H9 (cell line): Measurements from ENCODE around the gene IGSF3. TPM values are rescaled to one million over a fixed set of nuclear protein-coding genes. Genes with fewer than 3 reads are reported as not detected.
A peak's percentile ranks its signal among the peaks of the same experiment; 100 is the strongest.

ENCODE experiments used
- DNase-seq: peaks from one replicate; pipeline ENCODE4 v3.0.0-alpha.2; 2017
- H2AFZ ChIP-seq: one replicate; pipeline ENCODE4 v1.6.1; 2013; ENCODE audit warnings: mild to moderate bottlenecking, low read length, control low read depth, moderate library complexity
- H2AK5ac ChIP-seq: 2 replicates; pipeline ENCODE4 v1.6.1; 2013; ENCODE audit warnings: low read length, control low read depth, mixed read lengths; ENCODE audit not compliant: insufficient read length
- H2BK120ac ChIP-seq: one replicate; pipeline ENCODE4 v1.6.1; 2013; ENCODE audit warnings: low read depth, mild to moderate bottlenecking, low read length, control low read depth, inconsistent platforms; ENCODE audit not compliant: poor library complexity, severe bottlenecking
- H2BK12ac ChIP-seq: 2 replicates; pipeline ENCODE4 v1.6.1; 2013; ENCODE audit warnings: low read length, control low read depth, mixed read lengths, low read depth; ENCODE audit not compliant: insufficient read length
- H2BK15ac ChIP-seq: 2 replicates; pipeline ENCODE4 v1.6.1; 2013; ENCODE audit warnings: low read depth, low read length, control low read depth
- H2BK20ac ChIP-seq: one replicate; pipeline ENCODE4 v1.6.1; 2013; ENCODE audit warnings: low read depth, mild to moderate bottlenecking, low read length, control low read depth, inconsistent platforms; ENCODE audit not compliant: poor library complexity, severe bottlenecking
- H2BK5ac ChIP-seq: 2 replicates; pipeline ENCODE4 v1.6.1; 2013; ENCODE audit warnings: low read length, control low read depth, mixed read lengths; ENCODE audit not compliant: insufficient read length
- H3K14ac ChIP-seq: 2 replicates; pipeline ENCODE4 v1.6.1; 2013; ENCODE audit warnings: low read length, control low read depth; ENCODE audit not compliant: insufficient read depth
- H3K18ac ChIP-seq: 2 replicates; pipeline ENCODE4 v1.6.1; 2013; ENCODE audit warnings: low read depth, mild to moderate bottlenecking, mixed read lengths, low read length, control low read depth; ENCODE audit not compliant: insufficient read length
- H3K23ac ChIP-seq: 2 replicates; pipeline ENCODE4 v1.6.1; 2013; ENCODE audit warnings: low read length, control low read depth, mixed read lengths, low read depth; ENCODE audit not compliant: insufficient read length
- H3K23me2 ChIP-seq: 2 replicates; pipeline ENCODE4 v1.6.1; 2013; ENCODE audit warnings: low read depth, mild to moderate bottlenecking, mixed read lengths, low read length, control low read depth; ENCODE audit not compliant: insufficient read length, poor library complexity, severe bottlenecking
- H3K27ac ChIP-seq: 2 replicates; pipeline ENCODE4 v1.5.1; 2013; ENCODE audit warnings: low read length, control low read depth, mixed read lengths, low read depth; ENCODE audit not compliant: insufficient read length
- H3K27me3 ChIP-seq: 2 replicates; pipeline ENCODE4 v1.6.1; 2013; ENCODE audit warnings: low read length, control low read depth, inconsistent platforms; ENCODE audit not compliant: insufficient read depth
- H3K4ac ChIP-seq: 2 replicates; pipeline ENCODE4 v1.6.1; 2013; ENCODE audit warnings: low read depth, mild to moderate bottlenecking, control low read depth, inconsistent platforms, low read length, moderate library complexity
- H3K4me1 ChIP-seq: 2 replicates; pipeline ENCODE4 v1.6.1; 2013; ENCODE audit warnings: low read length, control low read depth, inconsistent platforms; ENCODE audit not compliant: insufficient read depth
- H3K4me2 ChIP-seq: 2 replicates; pipeline ENCODE4 v1.6.1; 2013; ENCODE audit warnings: low read length, control low read depth, mixed read lengths; ENCODE audit not compliant: insufficient read length, insufficient read depth
- H3K56ac ChIP-seq: 2 replicates; pipeline ENCODE4 v1.6.1; 2013; ENCODE audit warnings: low read depth, mild to moderate bottlenecking, mixed read lengths, low read length, control low read depth; ENCODE audit not compliant: insufficient read length
- H3K79me1 ChIP-seq: 2 replicates; pipeline ENCODE4 v1.6.1; 2013; ENCODE audit warnings: low read depth, mild to moderate bottlenecking, moderate library complexity, low read length, control low read depth, inconsistent platforms; ENCODE audit not compliant: insufficient read depth, poor library complexity, severe bottlenecking
- H3K79me2 ChIP-seq: 2 replicates; pipeline ENCODE4 v1.6.1; 2013; ENCODE audit warnings: low read length, control low read depth, inconsistent platforms; ENCODE audit not compliant: insufficient read depth
- H3K9ac ChIP-seq: 2 replicates; pipeline ENCODE4 v1.6.1; 2013; ENCODE audit warnings: low read length, control low read depth, mixed read lengths; ENCODE audit not compliant: insufficient read length; ENCODE audit errors: extremely low read depth
- H3K9me3 ChIP-seq: one replicate; pipeline ENCODE4 v1.6.1; 2013; ENCODE audit warnings: low read depth, low read length, inconsistent platforms; ENCODE audit not compliant: control insufficient read depth
- H3T11ph ChIP-seq: one replicate; pipeline ENCODE4 v1.6.1; 2013; ENCODE audit warnings: mild to moderate bottlenecking, low read length, control low read depth, inconsistent platforms
- H4K20me1 ChIP-seq: one replicate; pipeline ENCODE4 v1.6.1; 2013; ENCODE audit not compliant: control insufficient read depth, insufficient read length, insufficient read depth
- H4K5ac ChIP-seq: 2 replicates; pipeline ENCODE4 v1.6.1; 2013; ENCODE audit warnings: low read depth, mild to moderate bottlenecking, mixed read lengths, low read length, control low read depth; ENCODE audit not compliant: insufficient read length
- H4K8ac ChIP-seq: replicated peaks from 2 replicates; pipeline ENCODE4 v1.6.1; 2013; ENCODE audit warnings: low read length, control low read depth, mixed read lengths, low read depth; ENCODE audit not compliant: insufficient read length
- H4K91ac ChIP-seq: 2 replicates; pipeline ENCODE4 v1.6.1; 2013; ENCODE audit warnings: low read depth, mild to moderate bottlenecking, moderate library complexity, mixed read lengths, low read length, control low read depth; ENCODE audit not compliant: insufficient read length
- H3K27ac Mint-ChIP-seq, 3 experiments: 2 replicates in 2 of 3; 3 replicates in 1 of 3; pipeline ENCODE4 v1.8.0; 2020 to 2021; ENCODE audit warnings: mixed read lengths in 3 of 3, mild to moderate bottlenecking in 1 of 3, moderate library complexity in 1 of 3
- H3K27me3 Mint-ChIP-seq: 2 replicates; pipeline ENCODE4 v1.8.0; 2021; ENCODE audit warnings: low read depth, mild to moderate bottlenecking, moderate library complexity, mixed read lengths
- H3K36me3 Mint-ChIP-seq, 3 experiments: 2 replicates in 2 of 3; 3 replicates in 1 of 3; pipeline ENCODE4 v1.8.0; 2020 to 2021; ENCODE audit warnings: low read depth in 3 of 3, mixed read lengths in 3 of 3; ENCODE audit not compliant: insufficient read depth in 1 of 3
- H3K4me1 Mint-ChIP-seq, 2 experiments: 2 replicates each; pipeline ENCODE4 v1.8.0; 2020; ENCODE audit warnings: mixed read lengths in 2 of 2
- H3K4me3 Mint-ChIP-seq, 2 experiments: 2 replicates in 1 of 2; 3 replicates in 1 of 2; pipeline ENCODE4 v1.8.0; 2020 to 2021; ENCODE audit warnings: mild to moderate bottlenecking in 2 of 2, mixed read lengths in 2 of 2, moderate library complexity in 1 of 2
- H3K9me3 Mint-ChIP-seq, 2 experiments: 2 replicates in 1 of 2; 3 replicates in 1 of 2; pipeline ENCODE4 v1.8.0; 2020; ENCODE audit warnings: mild to moderate bottlenecking in 2 of 2, mixed read lengths in 2 of 2, moderate library complexity in 1 of 2
- CTCF ChIP-seq: fragments of 200-600 bp; sonication (generic); conservative IDR thresholded peaks from 3 replicates; pipeline ENCODE4 v1.8.0; 2021; ENCODE audit warnings: antibody characterized with exemption, mild to moderate bottlenecking
- WGBS: extraction: QIAGEN DNeasy Blood & Tissue Kit; methylation state at CpG from one replicate; pipeline ENCODE4 v1.1.7; 2013; ENCODE audit warnings: missing lambda C conversion rate, low lambda C conversion rate, mixed read lengths; ENCODE audit not compliant: insufficient read length; ENCODE audit errors: extremely low coverage; 5-methylcytosine and 5-hydroxymethylcytosine counted together
- total RNA-seq: library from RNA; stranded (reverse); gene quantifications from 2 replicates; pipeline ENCODE4 v1.2.1, GENCODE V29; 2021

The IGSF3 gene
- total RNA-seq, 1 experiment from 2014 or later: 19.1 TPM

- H3T11ph ChIP-seq: no peak overlapping the region
- no peak overlapping the region for H2BK12ac ChIP-seq
- H3K79me1 ChIP-seq: no peaks in the 10 kb centered on the region
- H3K4me3 Mint-ChIP-seq: peak overlapping the region; percentile 70 to 79
- no peaks in the 10 kb centered on the region; the same call in 1 of the 2 replicates for H3K4me1 ChIP-seq
- no peak overlapping the region for H2BK5ac ChIP-seq
- no peaks in the 10 kb centered on the region for H3K9me3 Mint-ChIP-seq
- H2AK5ac ChIP-seq: no peak overlapping the region
- H4K20me1 ChIP-seq: no peaks in the 10 kb centered on the region
- H3K14ac ChIP-seq: peak overlapping the region; percentile 51; the same call in 1 of the 2 replicates
- no peak overlapping the region for H3K4ac ChIP-seq
- no peak for TF ChIP-seq CTCF
- no peaks in the 10 kb centered on the region for H3K36me3 Mint-ChIP-seq
- peaks cover 16% of the 10 kb centered on the region for H3K23me2 ChIP-seq
- no peak overlapping the region for H4K8ac ChIP-seq
- peak overlapping the region; percentile 79 for H3K4me2 ChIP-seq
- H3K9ac ChIP-seq: no peak overlapping the region
- H2BK15ac ChIP-seq: no peak overlapping the region
- no peak overlapping the region for H2BK20ac ChIP-seq
- no peak overlapping the region for H3K56ac ChIP-seq
- H3K18ac ChIP-seq: peak overlapping the region; percentile 15
- peak overlapping the region in 1 of 3 experiments; percentile 76; a peak in 1 of 7 replicates for H3K27ac Mint-ChIP-seq
- no peaks in the 10 kb centered on the region for H3K9me3 ChIP-seq
- H4K91ac ChIP-seq: no peak overlapping the region
- H3K23ac ChIP-seq: no peak overlapping the region
- H2BK120ac ChIP-seq: no peak overlapping the region
- no peaks in the 10 kb centered on the region; the same call in 1 of the 2 replicates for H3K79me2 ChIP-seq
- H3K27ac ChIP-seq: no peak overlapping the region
- H2AFZ ChIP-seq: no peak overlapping the region
- H3K27me3 ChIP-seq: no peaks in the 10 kb centered on the region; the same call in 1 of the 2 replicates
- H3K4me1 Mint-ChIP-seq: peaks cover 20 to 32% of the 10 kb centered on the region in 2 experiments
- H3K27me3 Mint-ChIP-seq: peaks cover 23% of the 10 kb centered on the region
- no peak for DNase-seq
- no peak overlapping the region for H4K5ac ChIP-seq
- WGBS: no CpG with 5 or more reads among the region's 24 CpGs
Observed at GRCh38 chr1:116571215-116571919, 96.2 kb downstream of the IGSF3 start.
